Effector CD8-positive, alpha-beta T cell (primary cell): ENCODE measurements around the gene UBASH3B.
"Not testable (repeated sequence)": the region's sequence is repeated elsewhere in the genome, so short reads cannot be mapped to it uniquely, and the experiment has no call there.

Experiments used
- DNase-seq: peaks from one replicate; lab custom pipeline; 2025; lab: John Stamatoyannopoulos, UW

Gene UBASH3B

DNA sequence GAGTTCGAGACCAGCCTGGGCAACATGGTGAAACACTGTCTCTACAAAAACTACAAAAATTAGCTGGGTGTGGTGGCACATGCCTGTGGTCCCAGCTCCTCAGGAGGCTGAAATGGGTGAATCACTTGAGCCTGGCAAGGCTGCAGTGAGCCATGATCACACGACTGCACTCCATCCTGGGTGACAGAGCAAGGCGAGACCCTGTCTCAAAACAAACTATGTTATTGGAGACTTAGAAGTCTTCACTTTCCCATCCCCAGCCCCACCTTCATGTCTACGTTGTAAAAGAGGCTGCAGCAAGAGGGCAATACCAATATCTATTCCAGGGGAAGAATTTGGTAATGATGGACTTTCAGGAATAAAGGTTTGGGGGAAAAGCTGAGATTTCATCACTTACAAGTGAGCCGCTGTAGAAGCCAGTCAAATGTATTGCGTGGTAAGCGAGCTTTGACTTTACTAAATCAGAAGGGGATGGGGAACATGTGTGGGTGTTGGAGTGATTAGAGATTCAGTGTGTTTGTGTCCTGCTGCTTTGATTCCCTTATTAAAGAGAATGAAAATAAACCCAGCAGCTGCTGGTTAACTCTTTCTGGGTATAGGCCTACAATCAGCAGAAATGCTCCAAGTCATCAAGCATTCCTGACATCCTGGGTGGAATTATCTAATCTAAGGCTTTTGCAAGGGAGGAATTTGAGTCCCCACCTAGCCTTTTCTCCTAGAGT lies 53.7 kb downstream of the UBASH3B start:
- DNase-seq, result no peak

DNA sequence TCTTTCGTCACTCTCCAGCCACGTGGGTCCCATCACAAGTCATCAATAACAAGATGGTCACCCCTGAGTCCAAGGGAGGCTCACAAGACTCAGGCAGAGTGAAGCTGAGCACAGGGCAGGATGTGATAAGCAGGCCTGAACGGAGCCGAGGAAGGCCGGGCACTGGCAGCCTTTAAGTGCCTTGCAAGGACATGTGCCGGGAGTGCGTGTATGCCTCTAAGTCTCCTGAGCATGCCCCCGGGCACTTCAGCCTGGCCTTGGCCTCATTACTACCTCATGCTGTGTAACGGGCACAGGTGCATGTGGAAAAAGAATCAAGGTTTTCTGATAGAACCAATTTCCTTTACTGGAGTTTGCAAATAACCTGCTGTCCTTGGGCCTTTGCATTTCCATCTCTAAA lies 55.8 kb downstream of the UBASH3B start:
- no peak for DNase-seq

DNA sequence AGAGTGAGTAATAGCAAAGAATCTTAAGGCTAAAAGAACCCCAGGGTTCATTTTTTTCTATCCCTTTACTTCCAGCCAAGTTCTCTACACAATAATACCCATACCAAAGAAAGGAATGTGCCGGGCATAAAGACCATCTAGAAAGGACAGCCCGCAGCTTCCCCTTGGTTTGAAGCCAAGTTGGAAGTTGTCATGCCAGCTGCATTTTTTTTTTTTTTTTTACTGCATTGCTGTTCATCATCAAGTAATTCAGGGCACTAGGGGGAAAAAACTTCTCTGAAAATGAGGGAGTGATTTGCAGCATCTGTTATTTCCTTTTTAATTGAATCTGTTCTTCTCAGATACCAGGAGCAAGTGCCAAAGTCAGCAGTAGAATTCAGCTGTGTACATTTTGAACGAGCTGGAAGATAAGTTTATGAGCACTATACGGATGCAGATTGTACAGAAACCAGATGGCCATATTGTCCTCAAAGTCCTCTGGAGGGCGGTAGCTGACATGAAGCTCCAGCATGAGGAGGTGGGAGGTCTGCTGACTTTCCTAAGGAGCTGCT lies 56.4 kb downstream of the UBASH3B start:
- no peak for DNase-seq

DNA sequence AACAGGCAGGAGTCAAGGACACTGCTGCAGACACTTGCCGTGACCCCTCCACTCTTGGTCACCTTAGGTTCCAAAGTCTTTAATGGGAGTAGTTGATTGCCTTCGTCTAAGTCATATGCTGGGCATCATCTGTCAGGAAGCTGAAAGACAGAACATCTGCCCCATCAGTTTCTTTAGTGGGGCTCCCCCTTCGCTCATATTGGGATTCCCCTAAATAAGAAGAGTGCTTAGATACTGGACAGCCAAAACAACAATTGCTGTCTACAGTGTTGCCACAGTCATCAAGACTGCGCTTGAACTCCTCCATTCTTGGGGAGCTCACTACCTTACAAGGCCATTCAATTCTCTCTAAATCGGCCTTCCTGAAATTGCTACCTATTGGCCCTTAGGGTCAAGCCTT lies 58.5 kb downstream of the UBASH3B start:
- no peak for DNase-seq

DNA sequence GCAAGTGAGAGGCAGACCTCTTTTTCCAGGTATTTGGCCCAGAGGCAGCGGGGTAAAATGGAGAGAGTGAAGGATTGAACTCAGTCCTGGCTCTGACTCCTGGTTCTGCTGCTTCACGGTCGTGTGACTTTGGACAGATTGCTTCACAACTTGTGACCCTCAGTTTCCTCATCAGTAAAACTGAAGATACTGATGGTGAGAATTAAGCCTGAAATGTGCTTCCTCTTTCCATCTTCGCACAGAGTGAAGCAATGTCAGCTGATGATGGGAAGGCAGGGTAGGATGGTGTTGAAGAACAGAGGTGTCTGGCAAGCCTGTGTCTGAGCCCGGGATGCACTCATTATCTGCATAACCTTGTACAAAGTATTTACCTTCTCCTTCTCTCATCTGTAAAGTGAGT lies 59.0 kb downstream of the UBASH3B start:
- no peak for DNase-seq

DNA sequence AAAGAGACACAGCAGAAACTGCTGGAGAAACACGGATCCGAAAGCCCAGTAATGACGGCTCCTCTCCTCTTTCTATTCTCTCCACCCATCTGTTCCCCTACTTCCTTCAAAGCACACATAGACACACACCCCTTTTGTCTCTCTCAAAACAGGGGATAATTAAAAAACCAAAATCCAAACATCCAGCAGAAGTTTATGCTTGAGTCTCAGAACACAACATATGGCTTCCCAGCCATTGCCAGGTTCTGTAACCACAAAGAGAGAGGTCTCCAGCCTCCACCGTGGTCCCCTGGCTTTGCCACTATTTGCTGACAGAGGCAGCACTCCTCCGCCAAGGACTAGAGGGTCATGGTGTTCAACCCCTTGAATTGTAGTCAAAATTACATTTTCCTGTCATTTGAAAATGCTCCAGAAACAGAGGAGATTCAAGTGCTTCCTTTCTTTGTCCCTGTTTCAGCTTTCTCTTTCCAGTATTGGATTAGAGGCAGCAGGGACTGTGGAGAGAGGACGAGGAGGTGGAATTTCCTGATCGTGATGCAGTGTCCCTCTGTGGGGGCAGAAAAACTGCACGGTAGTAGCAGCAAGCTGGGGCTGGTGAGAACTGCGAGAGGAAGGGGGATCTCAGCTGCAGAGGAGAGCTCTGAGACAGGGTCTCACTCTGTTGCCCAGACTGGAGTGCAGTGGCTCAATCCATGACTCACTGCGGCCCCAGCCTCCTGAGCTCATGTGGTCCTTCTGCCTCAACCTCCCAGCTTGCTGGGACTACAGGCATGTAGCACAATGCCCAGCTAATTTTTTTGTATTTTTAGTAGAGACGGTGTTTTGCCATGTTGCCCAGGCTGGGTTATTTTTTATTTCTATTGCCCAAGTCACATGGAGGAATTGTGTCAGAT lies 60.3 kb downstream of the UBASH3B start:
- DNase-seq, result no peak

DNA sequence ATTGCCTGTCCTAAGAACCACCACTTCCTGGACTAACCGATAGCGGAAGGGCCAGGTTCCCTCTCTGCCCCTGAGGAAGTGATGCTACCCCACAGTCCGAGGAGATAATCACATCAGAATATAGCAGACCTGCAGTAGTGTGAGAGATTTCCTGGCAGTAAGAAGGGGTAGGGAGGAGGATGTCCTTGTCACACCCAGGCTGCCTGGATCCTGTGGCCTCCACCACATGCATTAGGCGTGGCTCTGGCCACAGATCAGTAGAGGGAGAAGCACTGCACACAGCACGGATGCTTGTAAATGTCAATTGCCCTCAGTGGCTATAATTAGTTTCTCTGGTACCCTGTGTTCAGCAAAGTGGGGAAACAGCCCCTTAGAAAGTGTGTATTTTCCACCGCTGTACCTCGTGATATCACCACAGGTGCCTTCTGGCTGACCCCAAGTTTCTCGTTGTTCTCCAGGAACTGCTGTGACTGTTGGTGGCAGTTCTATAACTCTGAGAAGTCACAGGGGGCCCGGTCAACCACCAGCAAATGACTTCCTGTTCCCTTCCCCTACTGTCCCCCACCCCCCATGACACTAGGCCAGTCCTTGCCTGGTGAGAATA lies 61.8 kb downstream of the UBASH3B start:
- DNase-seq, result no peak

DNA sequence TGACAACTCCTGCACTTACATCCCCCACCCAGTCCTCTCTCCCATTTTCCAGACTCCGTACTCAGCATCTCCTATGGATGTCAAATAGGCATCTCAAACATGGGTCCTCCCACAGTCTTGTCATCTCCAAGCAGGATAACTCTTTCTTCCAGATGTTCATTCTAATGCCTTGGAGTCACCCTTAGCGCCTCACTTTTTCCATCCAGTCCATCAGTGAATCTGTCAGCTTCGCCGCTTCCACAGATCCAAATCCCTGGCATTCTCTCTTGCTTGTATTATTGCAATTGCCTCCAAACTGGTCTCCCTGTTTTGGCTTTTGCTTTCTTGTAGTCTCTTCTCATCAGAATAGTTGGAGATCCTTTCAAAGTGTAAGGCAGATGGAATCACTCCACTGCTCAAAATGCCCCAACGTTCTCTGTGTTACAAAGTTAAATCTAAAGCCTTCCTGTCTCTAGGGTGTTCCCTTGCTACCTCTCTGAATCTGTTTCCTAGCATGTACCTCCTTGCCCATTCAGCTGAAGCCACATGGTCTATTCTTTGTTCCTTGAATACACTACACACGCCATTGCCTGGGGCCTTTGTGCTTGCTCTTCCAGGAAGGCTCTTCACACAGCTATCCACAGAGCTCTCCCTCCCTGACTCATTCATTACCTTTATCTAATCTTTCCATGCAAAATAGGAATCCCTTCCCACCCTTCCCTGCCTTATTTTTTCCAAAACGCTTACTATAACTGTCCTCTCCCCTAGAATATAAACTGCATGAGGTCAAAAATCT lies 64.8 kb downstream of the UBASH3B start:
- DNase-seq, result no peak

DNA sequence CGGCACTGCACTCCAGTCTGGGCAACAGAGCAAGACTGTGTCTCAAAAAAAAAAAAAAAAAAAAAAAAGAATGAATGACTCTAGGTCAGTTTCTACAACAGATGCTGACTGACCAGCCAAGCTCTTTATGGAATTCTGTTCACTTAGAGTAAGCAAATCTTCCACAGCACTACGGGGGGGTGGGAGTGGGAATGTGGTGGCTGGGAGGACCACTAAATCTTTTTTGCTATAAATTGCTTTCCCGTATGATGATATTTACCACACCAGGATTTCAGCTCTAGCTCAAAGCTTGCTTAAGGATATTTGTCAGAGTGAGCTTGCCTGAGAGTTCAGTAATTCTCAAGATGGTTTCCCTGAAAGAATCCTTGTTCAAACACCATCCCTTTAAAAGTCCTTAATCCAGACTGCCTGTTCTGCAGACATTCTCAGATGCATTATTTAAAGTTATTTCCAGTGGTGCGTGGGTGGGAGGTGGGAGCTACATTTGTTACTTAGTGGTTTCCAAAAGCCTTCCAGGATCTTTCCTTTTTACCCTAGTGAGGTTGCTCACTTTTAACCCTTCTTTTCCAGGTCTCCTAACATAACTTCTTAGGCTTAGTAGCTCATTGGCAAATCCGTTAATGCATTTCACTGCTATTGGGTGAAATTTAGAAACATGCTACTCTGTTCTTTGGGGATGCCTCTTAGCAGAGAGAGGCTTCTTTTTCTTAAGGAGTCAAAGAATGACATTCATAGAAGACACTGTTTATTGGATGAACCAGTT lies 65.9 kb downstream of the UBASH3B start:
- no peak for DNase-seq

DNA sequence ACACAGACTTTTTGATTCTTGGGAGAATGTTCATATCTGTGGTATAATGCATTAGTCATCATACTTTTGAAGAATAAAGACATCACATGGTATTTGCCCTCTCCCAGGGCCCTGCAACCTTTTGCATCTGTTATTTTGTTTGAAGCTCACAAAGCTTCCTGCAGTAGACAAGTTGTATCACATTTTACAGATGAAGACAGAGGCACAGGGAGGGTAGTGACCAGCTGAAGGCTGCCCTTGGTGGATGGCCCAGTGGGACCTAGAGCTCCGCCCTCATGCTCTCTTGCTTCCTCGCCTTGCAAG lies 66.4 kb downstream of the UBASH3B start:
- no peak for DNase-seq

DNA sequence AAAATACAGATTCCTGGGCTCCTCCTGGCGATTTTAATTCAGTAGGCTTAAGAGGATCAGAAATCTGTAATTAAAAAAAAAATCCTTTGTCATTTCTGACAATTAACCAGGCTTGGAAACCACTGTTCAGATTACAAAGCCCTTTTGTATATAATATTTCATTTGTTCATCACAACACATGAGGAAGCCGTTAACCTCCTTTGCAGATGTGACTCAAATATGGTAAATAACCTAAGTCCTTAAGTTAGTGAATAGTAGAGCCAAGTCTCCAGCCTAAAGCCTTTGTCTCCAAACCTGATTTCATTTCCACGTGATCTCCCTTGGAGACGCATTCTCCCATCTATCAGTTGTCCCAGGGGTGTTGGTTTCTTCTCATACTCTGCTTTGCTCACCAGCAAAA lies 67.6 kb downstream of the UBASH3B start:
- no peak for DNase-seq

DNA sequence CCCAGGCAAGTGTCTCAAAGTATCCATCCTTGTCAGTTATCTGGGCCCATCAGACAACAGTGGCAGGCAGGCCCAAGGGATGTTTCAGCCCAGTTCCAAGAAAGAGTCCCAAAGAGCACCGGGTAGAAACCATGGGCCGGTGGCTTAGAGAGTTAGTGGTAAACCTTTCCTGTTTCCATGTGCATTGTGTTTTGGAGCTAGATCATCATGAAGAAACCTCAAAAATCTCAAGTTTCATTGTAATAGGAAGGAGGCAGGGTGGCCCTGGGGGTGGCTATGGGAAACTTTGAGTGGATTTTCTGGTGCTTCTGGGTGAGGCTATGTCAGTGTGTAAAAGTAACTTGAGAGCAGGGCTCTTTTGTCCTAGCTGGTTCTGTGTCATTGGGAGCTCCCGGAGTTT lies 68.1 kb downstream of the UBASH3B start:
- no peak for DNase-seq

DNA sequence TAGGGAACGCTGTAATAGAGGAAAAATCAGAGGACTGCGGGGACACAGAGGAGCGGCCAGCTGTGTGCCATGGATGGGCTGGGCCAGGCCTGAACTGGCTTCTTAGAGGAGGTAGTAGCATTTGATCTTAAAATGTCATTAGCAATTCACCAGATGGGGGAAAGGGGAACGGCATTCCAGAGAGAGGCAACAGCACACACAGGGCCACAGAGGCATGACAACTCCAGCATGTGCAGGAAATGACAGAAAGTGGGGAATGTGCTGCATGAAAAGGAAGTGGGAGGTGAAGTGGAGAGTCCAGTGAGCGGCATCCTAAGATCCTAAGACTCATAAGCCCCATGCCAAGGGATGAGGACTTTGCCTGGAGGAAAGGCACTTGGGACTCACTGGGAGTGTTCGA lies 69.0 kb downstream of the UBASH3B start:
- no peak for DNase-seq

DNA sequence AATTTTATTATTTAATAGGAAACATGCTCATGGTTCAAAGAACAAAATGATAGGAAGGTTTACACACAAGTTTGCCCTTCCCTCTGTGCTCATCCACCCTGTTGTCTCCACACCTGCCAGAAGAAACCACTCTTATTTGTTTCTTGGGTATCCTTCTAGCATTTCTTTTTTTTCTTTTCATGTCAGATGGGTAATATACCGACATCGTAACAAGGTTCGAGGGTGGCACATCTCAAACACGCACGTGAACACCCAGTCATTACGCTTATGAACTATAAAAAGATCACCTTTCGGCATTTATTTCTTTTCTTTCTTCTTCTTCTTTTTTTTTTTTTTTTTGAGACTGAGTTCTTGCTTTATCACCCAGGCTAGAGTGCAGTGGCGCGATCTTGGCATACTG lies 70.5 kb downstream of the UBASH3B start:
- no peak for DNase-seq

DNA sequence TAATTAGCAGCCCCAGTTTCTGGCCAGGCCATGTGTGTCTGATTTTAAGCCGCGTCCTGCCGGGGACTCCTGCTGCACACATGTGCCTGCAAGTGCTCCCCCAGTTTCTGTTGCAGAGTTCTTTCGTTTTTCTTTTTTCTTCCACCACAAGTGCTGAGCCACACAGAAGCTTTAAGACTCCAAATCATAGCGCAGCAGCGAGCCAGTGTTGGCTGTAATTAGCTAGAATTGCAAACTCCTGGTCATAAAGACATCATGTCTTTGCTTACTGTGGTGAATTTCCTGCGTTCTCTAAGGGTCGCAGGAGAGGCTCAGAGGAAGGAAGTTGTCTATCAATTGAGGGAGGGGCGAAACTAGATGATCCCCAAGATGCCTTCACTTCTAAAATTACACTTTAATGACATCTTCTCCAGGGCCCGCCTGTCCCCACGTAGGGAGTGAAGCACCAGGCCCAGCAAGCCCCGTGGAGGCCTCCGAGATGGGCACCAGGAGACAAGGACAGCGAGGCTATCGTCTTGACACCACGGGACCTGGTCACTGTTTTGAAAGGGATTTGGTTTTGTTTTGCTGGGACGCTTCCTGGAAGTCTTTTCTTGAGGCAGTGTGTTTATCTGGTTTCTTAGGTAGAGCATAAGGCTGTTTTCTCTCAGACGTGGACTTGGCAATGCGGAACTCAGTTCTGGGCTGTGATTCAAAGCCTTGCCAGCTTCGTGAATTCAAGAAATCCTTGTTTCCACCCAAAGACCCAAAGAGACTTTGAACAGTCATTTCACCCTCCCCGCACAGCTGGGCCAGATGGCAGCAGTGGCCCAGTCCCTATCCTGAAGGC lies 71.8 kb downstream of the UBASH3B start:
- no peak for DNase-seq

DNA sequence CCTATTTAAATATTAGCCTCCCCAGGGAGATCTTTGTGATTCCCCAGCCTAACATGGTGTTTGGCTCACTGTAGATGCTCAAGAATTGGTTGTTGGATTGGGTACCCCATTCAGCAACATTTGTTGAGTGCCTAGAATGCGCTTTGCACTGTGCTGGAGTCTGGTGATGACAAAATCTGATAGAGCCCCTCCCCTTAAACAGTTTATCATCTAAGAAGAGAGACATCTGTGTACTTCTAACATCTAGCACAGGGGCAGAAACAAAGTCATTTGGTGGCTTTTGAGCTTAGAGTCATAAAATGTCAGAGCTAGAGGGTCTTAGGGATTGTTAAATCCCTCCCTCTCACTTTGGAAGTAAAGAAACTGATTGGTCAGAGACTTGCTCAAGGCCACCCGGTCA lies 73.0 kb downstream of the UBASH3B start:
- no peak for DNase-seq

DNA sequence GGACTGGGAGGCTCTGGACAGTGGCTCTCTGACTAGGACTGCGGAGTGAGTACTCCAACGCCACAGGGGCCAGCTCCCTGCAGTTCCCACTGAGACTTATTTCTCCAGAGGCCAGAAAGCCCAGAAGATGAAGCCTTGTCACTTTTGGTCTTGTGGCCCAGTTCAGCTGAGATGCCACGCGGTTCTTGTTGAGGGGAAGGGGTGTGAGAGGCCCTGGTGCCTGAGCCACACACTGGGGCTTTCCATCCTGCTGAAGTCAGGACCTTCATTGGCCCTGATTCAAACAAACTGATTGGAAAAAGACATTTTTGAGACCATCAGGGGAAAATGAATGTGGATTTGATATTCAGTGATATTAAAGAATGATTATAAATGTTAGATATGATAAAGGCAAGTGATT lies 73.6 kb downstream of the UBASH3B start:
- DNase-seq, result no peak

DNA sequence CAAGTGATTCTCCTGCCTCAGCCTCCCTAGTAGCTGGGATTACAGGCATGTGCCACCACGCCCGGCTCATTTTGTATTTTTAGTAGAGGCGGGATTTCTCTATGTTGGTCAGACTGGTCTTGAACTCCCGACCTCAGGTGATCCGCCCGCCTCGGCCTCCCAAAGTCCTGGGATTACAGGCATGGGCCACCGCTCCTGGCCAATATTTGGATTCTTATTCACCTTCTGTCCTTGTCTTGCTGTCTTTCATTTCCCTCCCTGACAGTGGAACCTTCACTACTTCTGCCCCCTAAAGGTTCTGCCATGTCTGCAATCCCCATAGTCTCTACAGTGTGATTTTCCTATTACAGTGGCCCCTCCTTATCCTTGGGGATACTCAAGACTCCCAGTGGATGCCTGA lies 75.2 kb downstream of the UBASH3B start:
- not testable (repeated sequence) for DNase-seq

DNA sequence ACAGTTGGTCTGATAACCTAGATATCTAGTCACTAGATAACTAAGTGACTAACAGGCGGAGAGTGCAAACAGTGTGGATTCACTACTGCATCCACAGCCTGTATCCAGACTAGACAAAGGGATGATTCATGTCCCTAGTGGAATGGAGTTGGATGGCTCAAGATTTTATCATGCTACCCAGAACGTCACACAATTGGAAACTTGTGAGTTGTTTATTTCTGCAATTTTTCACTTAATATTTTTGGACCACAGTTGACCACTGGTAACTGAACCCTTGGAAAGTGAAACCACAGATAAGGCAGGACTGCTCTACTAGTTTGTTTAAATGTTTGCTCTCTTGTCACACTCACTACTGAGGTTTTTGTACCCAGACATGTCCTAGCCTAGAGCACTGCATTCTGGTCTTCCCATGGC lies 76.0 kb downstream of the UBASH3B start:
- DNase-seq, result no peak
